H9 (cell line): ENCODE results near the gene GLT1D1. TPM values are rescaled to one million over a fixed set of nuclear protein-coding genes. Genes with fewer than 3 reads are reported as not detected.
A peak's percentile ranks its signal among the peaks of the same experiment; 100 is the strongest.

Source experiments
- DNase-seq: peaks from one replicate; pipeline ENCODE4 v3.0.0-alpha.2; 2017
- H2AFZ ChIP-seq: one replicate; pipeline ENCODE4 v1.6.1; 2013; ENCODE audit warnings: mild to moderate bottlenecking, low read length, control low read depth, moderate library complexity
- H2AK5ac ChIP-seq: 2 replicates; pipeline ENCODE4 v1.6.1; 2013; ENCODE audit warnings: low read length, control low read depth, mixed read lengths; ENCODE audit not compliant: insufficient read length
- H2BK120ac ChIP-seq: one replicate; pipeline ENCODE4 v1.6.1; 2013; ENCODE audit warnings: low read depth, mild to moderate bottlenecking, low read length, control low read depth, inconsistent platforms; ENCODE audit not compliant: poor library complexity, severe bottlenecking
- H2BK12ac ChIP-seq: 2 replicates; pipeline ENCODE4 v1.6.1; 2013; ENCODE audit warnings: low read length, control low read depth, mixed read lengths, low read depth; ENCODE audit not compliant: insufficient read length
- H2BK15ac ChIP-seq: 2 replicates; pipeline ENCODE4 v1.6.1; 2013; ENCODE audit warnings: low read depth, low read length, control low read depth
- H2BK20ac ChIP-seq: one replicate; pipeline ENCODE4 v1.6.1; 2013; ENCODE audit warnings: low read depth, mild to moderate bottlenecking, low read length, control low read depth, inconsistent platforms; ENCODE audit not compliant: poor library complexity, severe bottlenecking
- H2BK5ac ChIP-seq: 2 replicates; pipeline ENCODE4 v1.6.1; 2013; ENCODE audit warnings: low read length, control low read depth, mixed read lengths; ENCODE audit not compliant: insufficient read length
- H3K14ac ChIP-seq: 2 replicates; pipeline ENCODE4 v1.6.1; 2013; ENCODE audit warnings: low read length, control low read depth; ENCODE audit not compliant: insufficient read depth
- H3K18ac ChIP-seq: 2 replicates; pipeline ENCODE4 v1.6.1; 2013; ENCODE audit warnings: low read depth, mild to moderate bottlenecking, mixed read lengths, low read length, control low read depth; ENCODE audit not compliant: insufficient read length
- H3K23ac ChIP-seq: 2 replicates; pipeline ENCODE4 v1.6.1; 2013; ENCODE audit warnings: low read length, control low read depth, mixed read lengths, low read depth; ENCODE audit not compliant: insufficient read length
- H3K23me2 ChIP-seq: 2 replicates; pipeline ENCODE4 v1.6.1; 2013; ENCODE audit warnings: low read depth, mild to moderate bottlenecking, mixed read lengths, low read length, control low read depth; ENCODE audit not compliant: insufficient read length, poor library complexity, severe bottlenecking
- H3K27ac ChIP-seq: 2 replicates; pipeline ENCODE4 v1.5.1; 2013; ENCODE audit warnings: low read length, control low read depth, mixed read lengths, low read depth; ENCODE audit not compliant: insufficient read length
- H3K27me3 ChIP-seq: 2 replicates; pipeline ENCODE4 v1.6.1; 2013; ENCODE audit warnings: low read length, control low read depth, inconsistent platforms; ENCODE audit not compliant: insufficient read depth
- H3K4ac ChIP-seq: 2 replicates; pipeline ENCODE4 v1.6.1; 2013; ENCODE audit warnings: low read depth, mild to moderate bottlenecking, control low read depth, inconsistent platforms, low read length, moderate library complexity
- H3K4me1 ChIP-seq: 2 replicates; pipeline ENCODE4 v1.6.1; 2013; ENCODE audit warnings: low read length, control low read depth, inconsistent platforms; ENCODE audit not compliant: insufficient read depth
- H3K4me2 ChIP-seq: 2 replicates; pipeline ENCODE4 v1.6.1; 2013; ENCODE audit warnings: low read length, control low read depth, mixed read lengths; ENCODE audit not compliant: insufficient read length, insufficient read depth
- H3K56ac ChIP-seq: 2 replicates; pipeline ENCODE4 v1.6.1; 2013; ENCODE audit warnings: low read depth, mild to moderate bottlenecking, mixed read lengths, low read length, control low read depth; ENCODE audit not compliant: insufficient read length
- H3K79me1 ChIP-seq: 2 replicates; pipeline ENCODE4 v1.6.1; 2013; ENCODE audit warnings: low read depth, mild to moderate bottlenecking, moderate library complexity, low read length, control low read depth, inconsistent platforms; ENCODE audit not compliant: insufficient read depth, poor library complexity, severe bottlenecking
- H3K79me2 ChIP-seq: 2 replicates; pipeline ENCODE4 v1.6.1; 2013; ENCODE audit warnings: low read length, control low read depth, inconsistent platforms; ENCODE audit not compliant: insufficient read depth
- H3K9ac ChIP-seq: 2 replicates; pipeline ENCODE4 v1.6.1; 2013; ENCODE audit warnings: low read length, control low read depth, mixed read lengths; ENCODE audit not compliant: insufficient read length; ENCODE audit errors: extremely low read depth
- H3K9me3 ChIP-seq: one replicate; pipeline ENCODE4 v1.6.1; 2013; ENCODE audit warnings: low read depth, low read length, inconsistent platforms; ENCODE audit not compliant: control insufficient read depth
- H3T11ph ChIP-seq: one replicate; pipeline ENCODE4 v1.6.1; 2013; ENCODE audit warnings: mild to moderate bottlenecking, low read length, control low read depth, inconsistent platforms
- H4K20me1 ChIP-seq: one replicate; pipeline ENCODE4 v1.6.1; 2013; ENCODE audit not compliant: control insufficient read depth, insufficient read length, insufficient read depth
- H4K5ac ChIP-seq: 2 replicates; pipeline ENCODE4 v1.6.1; 2013; ENCODE audit warnings: low read depth, mild to moderate bottlenecking, mixed read lengths, low read length, control low read depth; ENCODE audit not compliant: insufficient read length
- H4K8ac ChIP-seq: replicated peaks from 2 replicates; pipeline ENCODE4 v1.6.1; 2013; ENCODE audit warnings: low read length, control low read depth, mixed read lengths, low read depth; ENCODE audit not compliant: insufficient read length
- H4K91ac ChIP-seq: 2 replicates; pipeline ENCODE4 v1.6.1; 2013; ENCODE audit warnings: low read depth, mild to moderate bottlenecking, moderate library complexity, mixed read lengths, low read length, control low read depth; ENCODE audit not compliant: insufficient read length
- H3K27ac Mint-ChIP-seq, 3 experiments: 2 replicates in 2 of 3; 3 replicates in 1 of 3; pipeline ENCODE4 v1.8.0; 2020 to 2021; ENCODE audit warnings: mixed read lengths in 3 of 3, mild to moderate bottlenecking in 1 of 3, moderate library complexity in 1 of 3
- H3K27me3 Mint-ChIP-seq: 2 replicates; pipeline ENCODE4 v1.8.0; 2021; ENCODE audit warnings: low read depth, mild to moderate bottlenecking, moderate library complexity, mixed read lengths
- H3K36me3 Mint-ChIP-seq, 3 experiments: 2 replicates in 2 of 3; 3 replicates in 1 of 3; pipeline ENCODE4 v1.8.0; 2020 to 2021; ENCODE audit warnings: low read depth in 3 of 3, mixed read lengths in 3 of 3; ENCODE audit not compliant: insufficient read depth in 1 of 3
- H3K4me1 Mint-ChIP-seq, 2 experiments: 2 replicates each; pipeline ENCODE4 v1.8.0; 2020; ENCODE audit warnings: mixed read lengths in 2 of 2
- H3K4me3 Mint-ChIP-seq, 2 experiments: 2 replicates in 1 of 2; 3 replicates in 1 of 2; pipeline ENCODE4 v1.8.0; 2020 to 2021; ENCODE audit warnings: mild to moderate bottlenecking in 2 of 2, mixed read lengths in 2 of 2, moderate library complexity in 1 of 2
- H3K9me3 Mint-ChIP-seq, 2 experiments: 2 replicates in 1 of 2; 3 replicates in 1 of 2; pipeline ENCODE4 v1.8.0; 2020; ENCODE audit warnings: mild to moderate bottlenecking in 2 of 2, mixed read lengths in 2 of 2, moderate library complexity in 1 of 2
- WGBS: extraction: QIAGEN DNeasy Blood & Tissue Kit; methylation state at CpG from one replicate; pipeline ENCODE4 v1.1.7; 2013; ENCODE audit warnings: missing lambda C conversion rate, low lambda C conversion rate, mixed read lengths; ENCODE audit not compliant: insufficient read length; ENCODE audit errors: extremely low coverage; 5-methylcytosine and 5-hydroxymethylcytosine counted together
- total RNA-seq: library from RNA; stranded (reverse); gene quantifications from 2 replicates; pipeline ENCODE4 v1.2.1, GENCODE V29; 2021
- TF ChIP-seq, protein P1 (sequence below): fragments of 200-600 bp; sonication (generic); conservative IDR thresholded peaks from 3 replicates; pipeline ENCODE4 v1.8.0; 2021; ENCODE audit warnings: antibody characterized with exemption, mild to moderate bottlenecking

GLT1D1 gene
- total RNA-seq, 1 experiment from 2014 or later: 7.0 TPM

DNA sequence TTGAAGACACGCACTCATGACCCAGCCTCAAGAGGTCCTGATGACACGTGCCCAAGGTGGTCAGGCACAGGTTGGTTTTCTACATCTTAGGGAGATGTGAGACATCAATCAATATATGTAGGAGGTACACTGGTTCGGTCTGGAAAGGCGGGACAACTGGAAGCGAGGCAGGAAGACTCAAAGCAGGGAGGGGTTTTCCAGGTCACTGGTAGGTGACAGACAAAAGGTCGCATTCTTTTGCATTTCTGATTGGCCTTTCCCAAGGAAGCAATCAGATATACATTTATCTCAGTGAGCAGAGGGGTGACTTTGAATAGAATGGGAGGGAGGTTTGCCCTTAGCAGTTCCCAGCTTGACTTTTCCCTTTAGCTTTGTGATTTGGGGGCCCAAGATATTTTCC is 38.6 kb downstream of the GLT1D1 start:
- H3K27ac Mint-ChIP-seq: peak overlapping the region in 1 of 3 experiments; percentile 8; a peak in 1 of 7 replicates
- H3K9me3 Mint-ChIP-seq: no peaks in the 10 kb centered on the region
- H4K91ac ChIP-seq: no peak overlapping the region
- H3K9ac ChIP-seq: no peak overlapping the region
- no peak overlapping the region for H4K5ac ChIP-seq
- WGBS: no CpG with 5 or more reads among the region's 6 CpGs
- H3K23me2 ChIP-seq: no peaks in the 10 kb centered on the region
- no peaks in the 10 kb centered on the region for H3K79me2 ChIP-seq
- no peak overlapping the region for H3K27ac ChIP-seq
- H2AFZ ChIP-seq: no peak overlapping the region
- H3K4me3 Mint-ChIP-seq: peak overlapping the region in 1 of 2 experiments; percentile 3; a peak in 1 of 5 replicates
- H2BK12ac ChIP-seq: no peak overlapping the region
- H3K56ac ChIP-seq: no peak overlapping the region
- no peak overlapping the region for H2BK5ac ChIP-seq
- H2AK5ac ChIP-seq: no peak overlapping the region
- no peaks in the 10 kb centered on the region for H3K9me3 ChIP-seq
- H2BK20ac ChIP-seq: no peak overlapping the region
- no peak overlapping the region for H3K4ac ChIP-seq
- no peak overlapping the region for H4K8ac ChIP-seq
- no peaks in the 10 kb centered on the region for H4K20me1 ChIP-seq
- DNase-seq: no peak
- TF ChIP-seq, protein P1, sequence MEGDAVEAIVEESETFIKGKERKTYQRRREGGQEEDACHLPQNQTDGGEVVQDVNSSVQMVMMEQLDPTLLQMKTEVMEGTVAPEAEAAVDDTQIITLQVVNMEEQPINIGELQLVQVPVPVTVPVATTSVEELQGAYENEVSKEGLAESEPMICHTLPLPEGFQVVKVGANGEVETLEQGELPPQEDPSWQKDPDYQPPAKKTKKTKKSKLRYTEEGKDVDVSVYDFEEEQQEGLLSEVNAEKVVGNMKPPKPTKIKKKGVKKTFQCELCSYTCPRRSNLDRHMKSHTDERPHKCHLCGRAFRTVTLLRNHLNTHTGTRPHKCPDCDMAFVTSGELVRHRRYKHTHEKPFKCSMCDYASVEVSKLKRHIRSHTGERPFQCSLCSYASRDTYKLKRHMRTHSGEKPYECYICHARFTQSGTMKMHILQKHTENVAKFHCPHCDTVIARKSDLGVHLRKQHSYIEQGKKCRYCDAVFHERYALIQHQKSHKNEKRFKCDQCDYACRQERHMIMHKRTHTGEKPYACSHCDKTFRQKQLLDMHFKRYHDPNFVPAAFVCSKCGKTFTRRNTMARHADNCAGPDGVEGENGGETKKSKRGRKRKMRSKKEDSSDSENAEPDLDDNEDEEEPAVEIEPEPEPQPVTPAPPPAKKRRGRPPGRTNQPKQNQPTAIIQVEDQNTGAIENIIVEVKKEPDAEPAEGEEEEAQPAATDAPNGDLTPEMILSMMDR: no peak
- H3K18ac ChIP-seq: no peak overlapping the region
- peaks cover 11 to 15% of the 10 kb centered on the region in 2 experiments for H3K4me1 Mint-ChIP-seq
- no peak overlapping the region for H2BK120ac ChIP-seq
- no peak overlapping the region for H3K14ac ChIP-seq
- no peak overlapping the region for H3K4me2 ChIP-seq
- H3K4me1 ChIP-seq: no peaks in the 10 kb centered on the region
- H3K27me3 Mint-ChIP-seq: no peaks in the 10 kb centered on the region
- no peak overlapping the region for H3K23ac ChIP-seq
- no peak overlapping the region for H2BK15ac ChIP-seq
- no peaks in the 10 kb centered on the region for H3K27me3 ChIP-seq
- no peaks in the 10 kb centered on the region for H3K79me1 ChIP-seq
- H3K36me3 Mint-ChIP-seq: no peaks in the 10 kb centered on the region; a peak in 1 of 7 replicates
- H3T11ph ChIP-seq: no peak overlapping the region
